K562 (cell line): Measurements from ENCODE around the gene DMRTC1.
"Not testable (repeated sequence)": the region's sequence is repeated elsewhere in the genome, so short reads cannot be mapped to it uniquely, and the experiment has no call there.

Source experiments
- GATA2 ChIP-seq: sonication (generic); formaldehyde crosslinking; IDR thresholded peaks from 2 replicates; pipeline ENCODE4 v1.4.0; 2020; ENCODE audit warnings: mild to moderate bottlenecking, missing genetic modification reagents
- HCFC1 ChIP-seq: IDR thresholded peaks from 2 replicates; pipeline ENCODE4 v1.6.1; 2012; ENCODE audit warnings: low read depth, low read length, improper control_type of control experiment
- POLR2A ChIP-seq: fragments of 450-650 bp; conservative IDR thresholded peaks from 2 replicates; pipeline ENCODE4 v1.6.1; 2016

DNA sequence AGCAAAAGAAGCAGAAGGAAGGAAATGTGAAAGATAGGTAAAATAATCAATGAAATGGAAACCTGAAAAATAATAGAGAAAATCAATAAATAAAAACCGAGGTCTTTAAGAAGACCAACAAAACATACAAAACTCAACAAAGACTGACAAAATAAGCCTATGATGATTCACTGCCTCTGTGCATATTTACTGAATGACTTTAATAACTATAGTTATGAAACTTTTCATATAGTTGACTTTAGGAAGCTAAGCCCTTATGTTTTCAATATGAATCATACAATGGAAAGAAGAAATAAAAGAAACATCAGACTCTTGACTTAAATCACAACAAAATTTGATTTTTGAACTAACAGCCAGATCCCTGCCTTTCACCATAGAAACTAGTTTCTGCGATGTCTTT lies 106.1 kb downstream of the DMRTC1 start:
- TF ChIP-seq HCFC1; POLR2A; GATA2 (CRISPR knock-in tag): not testable (repeated sequence)
